Central memory CD8-positive, alpha-beta T cell (primary cell): ENCODE results near the gene LOXHD1.

Source experiments
- ATAC-seq: fragments of 150-1000 bp; cut with Tn5 transposase; replicated peaks from 2 replicates; pipeline ENCODE4 v1.10.0; 2022; ENCODE audit warnings: mild to moderate bottlenecking, moderate FRiP score, moderate number of reproducible peaks; ENCODE audit not compliant: poor library complexity, severe bottlenecking; ENCODE audit errors: extremely low read depth
- DNase-seq, 2 donors: peaks; one replicate each; pipeline ENCODE4 v3.0.0; 2021; ENCODE audit warnings: low spot score in 2 of 2
- H3K27ac Mint-ChIP-seq: one replicate; pipeline ENCODE4 v1.8.0; 2022; ENCODE audit warnings: low read depth, mild to moderate bottlenecking, moderate library complexity, mixed read lengths
- H3K27me3 Mint-ChIP-seq: one replicate; pipeline ENCODE4 v1.8.0; 2022; ENCODE audit warnings: mixed read lengths
- H3K36me3 Mint-ChIP-seq: one replicate; pipeline ENCODE4 v1.8.0; 2022; ENCODE audit warnings: mild to moderate bottlenecking, moderate library complexity, mixed read lengths; ENCODE audit not compliant: insufficient read depth
- H3K4me1 Mint-ChIP-seq: one replicate; pipeline ENCODE4 v1.8.0; 2022; ENCODE audit warnings: mixed read lengths
- H3K4me3 Mint-ChIP-seq: one replicate; pipeline ENCODE4 v1.8.0; 2022; ENCODE audit warnings: mild to moderate bottlenecking, moderate library complexity, mixed read lengths
- H3K9me3 Mint-ChIP-seq: one replicate; pipeline ENCODE4 v1.8.0; 2022; ENCODE audit warnings: mixed read lengths

The LOXHD1 gene

DNA sequence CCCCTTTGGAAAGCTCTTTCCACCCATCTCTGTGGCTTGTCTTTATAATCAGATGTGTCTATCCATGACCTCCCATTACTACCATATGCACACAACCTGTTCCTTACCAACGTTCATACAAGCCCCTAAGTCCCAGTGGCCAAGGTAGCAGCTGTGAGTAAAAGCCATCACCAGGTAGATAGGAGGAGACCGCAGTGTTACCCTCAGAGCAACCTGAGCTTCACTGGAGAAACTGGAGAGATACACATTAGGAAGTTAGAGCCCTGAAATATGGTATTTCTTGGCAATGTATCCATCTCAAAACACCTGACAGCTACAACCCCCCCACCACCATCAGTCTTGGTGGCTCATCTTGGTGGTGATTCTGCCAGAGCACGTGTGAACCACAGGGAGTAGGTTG lies 26.0 kb downstream of the LOXHD1 start:
- DNase-seq, result no peak
- no peak for ATAC-seq
- Mint-ChIP-seq H3K27ac (no peak overlapping the region), H3K9me3 (no peaks in the 10 kb centered on the region), H3K27me3 (peaks cover 2% of the 10 kb centered on the region), H3K4me3 (no peak overlapping the region), H3K36me3 (no peaks in the 10 kb centered on the region), H3K4me1 (peaks cover 11% of the 10 kb centered on the region)

DNA sequence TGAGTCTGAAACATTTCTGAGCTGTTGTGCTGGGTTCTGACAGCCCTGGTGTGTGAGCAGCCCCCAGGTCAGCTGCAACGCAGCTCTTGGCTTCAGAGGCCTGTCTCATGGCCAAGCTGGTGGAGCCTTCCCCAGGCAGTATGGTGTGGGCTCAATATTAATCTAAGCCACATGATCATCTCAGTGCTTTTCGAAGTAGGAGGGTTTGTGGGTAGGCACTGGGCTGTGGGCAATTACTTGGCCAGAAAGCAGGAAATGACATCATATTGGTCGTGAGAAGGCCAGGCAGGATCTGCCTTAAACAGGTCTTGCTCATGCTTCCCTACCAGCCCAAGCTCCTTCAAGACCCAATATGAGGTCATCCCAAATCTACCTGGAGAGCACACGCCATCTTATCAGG lies 26.9 kb downstream of the LOXHD1 start:
- H3K27me3 Mint-ChIP-seq, result peaks cover 10% of the 10 kb centered on the region
- peaks cover 11% of the 10 kb centered on the region for H3K4me1 Mint-ChIP-seq
- ATAC-seq, result no peak
- no peak for DNase-seq
- no peaks in the 10 kb centered on the region for H3K36me3 Mint-ChIP-seq
- H3K27ac Mint-ChIP-seq, result no peak overlapping the region
- no peaks in the 10 kb centered on the region for H3K9me3 Mint-ChIP-seq
- no peak overlapping the region for H3K4me3 Mint-ChIP-seq

DNA sequence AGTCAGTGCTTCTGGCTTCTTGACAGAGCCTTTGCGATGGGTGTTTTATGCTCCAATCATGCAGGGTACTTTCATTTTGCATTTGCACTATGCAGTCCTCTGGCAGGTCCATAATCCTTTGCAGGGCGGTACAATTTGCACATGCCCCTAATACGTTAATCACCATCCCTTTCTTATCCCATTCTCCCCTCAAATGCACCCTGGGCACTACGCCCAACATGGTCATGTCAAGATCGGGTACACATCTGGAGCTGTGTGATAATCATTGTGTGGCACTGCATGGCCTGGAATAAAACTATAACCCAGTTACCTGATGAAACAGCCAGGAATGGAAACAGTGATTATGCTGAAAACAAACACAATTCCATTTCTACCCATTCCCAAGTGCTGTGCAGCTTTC lies 27.7 kb downstream of the LOXHD1 start:
- H3K4me3 Mint-ChIP-seq, result no peak overlapping the region
- peaks cover 19% of the 10 kb centered on the region for H3K4me1 Mint-ChIP-seq
- H3K36me3 Mint-ChIP-seq, result no peaks in the 10 kb centered on the region
- no peak overlapping the region for H3K27ac Mint-ChIP-seq
- DNase-seq, result no peak
- peaks cover 10% of the 10 kb centered on the region for H3K27me3 Mint-ChIP-seq
- no peak for ATAC-seq
- H3K9me3 Mint-ChIP-seq, result no peaks in the 10 kb centered on the region

DNA sequence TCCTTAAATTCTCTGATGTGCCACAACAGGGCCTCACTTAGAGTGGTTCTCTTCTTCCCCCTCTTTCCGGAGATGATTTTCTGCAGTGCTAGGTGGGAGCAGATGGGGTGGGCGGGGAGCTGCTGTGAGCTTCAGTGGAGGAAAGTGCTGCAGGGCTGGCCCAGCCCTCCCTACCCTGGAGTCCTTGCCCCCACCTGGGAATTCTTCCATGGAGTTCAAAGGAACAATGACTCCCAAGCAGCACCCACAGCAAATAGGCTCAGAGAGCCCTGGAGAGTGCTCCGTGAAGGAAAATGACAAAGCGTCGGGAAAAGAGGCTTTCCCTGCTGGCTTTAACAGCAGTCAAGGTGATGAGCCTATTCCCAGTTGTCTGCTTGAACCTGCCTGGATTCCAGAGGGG lies 28.8 kb downstream of the LOXHD1 start:
- Mint-ChIP-seq H3K9me3 (no peaks in the 10 kb centered on the region), H3K36me3 (no peaks in the 10 kb centered on the region), H3K27ac (no peak overlapping the region), H3K4me1 (peaks cover 31% of the 10 kb centered on the region), H3K27me3 (peaks cover 10% of the 10 kb centered on the region), H3K4me3 (no peak overlapping the region)
- no peak for ATAC-seq
- DNase-seq, result no peak

DNA sequence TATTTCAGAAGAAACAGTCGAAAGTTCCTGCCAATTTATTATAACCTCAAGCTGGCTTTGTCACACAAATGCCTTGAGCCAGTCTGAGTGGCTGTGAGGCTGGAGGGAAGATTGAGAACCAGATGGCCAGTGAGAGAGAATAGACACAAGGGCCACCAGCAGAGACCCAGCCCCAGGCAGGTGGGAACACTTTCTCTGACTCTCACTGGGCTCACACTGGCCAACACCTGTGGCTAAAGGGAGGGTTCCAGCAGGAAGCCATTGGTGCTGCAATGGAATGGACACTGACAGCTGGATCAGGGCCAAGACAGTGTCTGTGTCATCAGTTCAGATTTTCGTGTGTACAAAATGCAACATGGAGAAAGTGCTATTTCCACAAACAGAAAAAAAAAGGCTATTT lies 29.9 kb downstream of the LOXHD1 start:
- Mint-ChIP-seq H3K27ac (no peak overlapping the region), H3K4me1 (peaks cover 34% of the 10 kb centered on the region), H3K36me3 (no peaks in the 10 kb centered on the region), H3K4me3 (no peak overlapping the region), H3K9me3 (no peaks in the 10 kb centered on the region), H3K27me3 (peaks cover 10% of the 10 kb centered on the region)
- ATAC-seq (no peak), DNase-seq (no peak)

DNA sequence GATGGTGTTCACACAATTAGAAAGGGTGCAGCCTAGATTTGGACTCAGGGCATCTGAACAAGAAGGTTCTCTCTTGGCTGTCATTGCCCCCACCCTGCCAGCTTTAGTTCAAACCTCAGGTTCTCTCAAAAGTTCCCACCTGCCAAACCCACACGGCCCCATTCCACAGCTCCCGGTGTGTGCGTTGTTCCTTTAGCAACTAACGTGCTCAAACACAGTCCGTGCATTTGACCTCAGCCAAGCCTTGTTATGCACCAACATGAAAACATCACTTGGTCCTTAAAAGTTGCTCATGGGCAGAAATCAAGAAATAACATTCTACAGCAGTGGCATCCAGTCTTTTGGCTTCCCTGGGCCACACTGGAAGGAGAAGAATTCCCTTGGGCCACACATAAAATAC lies 32.0 kb downstream of the LOXHD1 start:
- H3K4me1 Mint-ChIP-seq, result peaks cover 40% of the 10 kb centered on the region
- ATAC-seq (no peak), DNase-seq (no peak)
- H3K4me3 Mint-ChIP-seq, result peak overlapping the region; percentile 12
- peaks cover 3% of the 10 kb centered on the region for H3K36me3 Mint-ChIP-seq
- peak overlapping the region; percentile 22 for H3K27ac Mint-ChIP-seq
- no peaks in the 10 kb centered on the region for H3K9me3 Mint-ChIP-seq
- peaks cover 10% of the 10 kb centered on the region for H3K27me3 Mint-ChIP-seq

DNA sequence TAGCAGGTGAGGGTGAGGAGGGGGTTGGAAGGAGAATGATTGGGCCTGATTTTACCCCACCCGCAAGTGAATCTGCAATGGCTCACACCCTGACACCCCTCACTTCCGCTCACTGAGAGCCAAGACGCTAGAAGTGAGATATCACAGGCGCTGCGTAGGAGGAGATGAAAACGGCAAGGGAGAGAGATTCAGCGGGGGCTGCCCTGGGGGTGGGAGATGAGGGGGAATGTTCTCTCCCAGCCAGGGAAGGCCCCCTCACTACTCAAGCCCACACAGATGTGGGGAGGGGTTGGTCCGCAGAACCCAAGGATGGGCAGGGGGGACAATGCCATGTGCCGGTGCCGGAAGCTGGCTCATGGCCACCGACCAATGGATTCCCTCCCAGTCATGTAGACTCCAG lies 32.9 kb downstream of the LOXHD1 start:
- peak overlapping the region; percentile 22 for H3K27ac Mint-ChIP-seq
- DNase-seq (no peak), ATAC-seq (peak; percentile 69)
- peaks cover 3% of the 10 kb centered on the region for H3K36me3 Mint-ChIP-seq
- H3K27me3 Mint-ChIP-seq, result peaks cover 10% of the 10 kb centered on the region
- H3K4me1 Mint-ChIP-seq, result peaks cover 32% of the 10 kb centered on the region
- peak overlapping the region; percentile 12 for H3K4me3 Mint-ChIP-seq
- no peaks in the 10 kb centered on the region for H3K9me3 Mint-ChIP-seq

DNA sequence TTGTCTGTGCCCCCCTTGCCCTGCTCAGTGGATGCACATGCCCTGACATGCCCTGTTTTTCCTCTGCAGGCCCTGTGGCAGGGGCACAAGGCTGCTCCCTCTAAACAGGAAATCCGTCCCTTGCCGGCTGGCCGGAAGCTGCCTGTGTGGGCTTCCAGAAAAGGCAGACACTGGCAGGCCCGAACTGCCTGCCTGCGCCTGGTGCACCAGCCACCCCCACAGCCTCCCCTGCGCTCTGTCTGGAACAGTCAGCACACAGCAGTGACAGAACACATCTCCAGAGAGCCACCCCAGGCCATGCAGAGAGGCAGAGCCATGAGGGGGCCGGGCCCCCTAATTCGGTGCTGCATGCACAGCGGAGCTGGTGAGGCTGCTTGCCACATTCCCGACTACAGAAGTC lies 33.5 kb downstream of the LOXHD1 start:
- Mint-ChIP-seq H3K4me1 (peaks cover 32% of the 10 kb centered on the region), H3K4me3 (peak overlapping the region; percentile 12), H3K27ac (peak overlapping the region; percentile 75), H3K27me3 (peaks cover 10% of the 10 kb centered on the region), H3K36me3 (peaks cover 3% of the 10 kb centered on the region), H3K9me3 (no peaks in the 10 kb centered on the region)
- DNase-seq (peak in 1 of 2 donors; percentile 11), ATAC-seq (peak; percentile 73)

DNA sequence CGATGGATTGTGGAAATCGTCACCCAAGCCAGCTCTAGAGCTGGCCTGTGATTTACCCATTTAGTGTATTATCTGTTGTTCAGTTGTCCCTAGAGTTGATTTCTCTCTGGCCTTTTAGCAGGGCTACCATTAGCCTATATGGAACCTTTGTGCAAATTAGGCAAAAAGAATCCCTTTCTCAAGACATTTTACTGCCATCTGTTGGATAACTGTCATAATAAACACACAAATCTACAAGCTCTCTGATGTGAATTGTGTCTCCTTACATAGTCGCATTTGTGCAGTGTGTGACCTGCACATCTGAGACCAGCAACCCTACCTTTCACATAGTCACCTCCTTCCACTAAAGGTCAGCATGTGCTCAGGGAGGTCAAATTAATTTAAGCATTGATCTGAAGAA lies 34.0 kb downstream of the LOXHD1 start:
- Mint-ChIP-seq H3K27ac (peak overlapping the region; percentile 75), H3K4me1 (peaks cover 32% of the 10 kb centered on the region), H3K27me3 (peaks cover 10% of the 10 kb centered on the region), H3K4me3 (peak overlapping the region; percentile 12), H3K9me3 (no peaks in the 10 kb centered on the region), H3K36me3 (peaks cover 3% of the 10 kb centered on the region)
- no peak for DNase-seq
- no peak for ATAC-seq

DNA sequence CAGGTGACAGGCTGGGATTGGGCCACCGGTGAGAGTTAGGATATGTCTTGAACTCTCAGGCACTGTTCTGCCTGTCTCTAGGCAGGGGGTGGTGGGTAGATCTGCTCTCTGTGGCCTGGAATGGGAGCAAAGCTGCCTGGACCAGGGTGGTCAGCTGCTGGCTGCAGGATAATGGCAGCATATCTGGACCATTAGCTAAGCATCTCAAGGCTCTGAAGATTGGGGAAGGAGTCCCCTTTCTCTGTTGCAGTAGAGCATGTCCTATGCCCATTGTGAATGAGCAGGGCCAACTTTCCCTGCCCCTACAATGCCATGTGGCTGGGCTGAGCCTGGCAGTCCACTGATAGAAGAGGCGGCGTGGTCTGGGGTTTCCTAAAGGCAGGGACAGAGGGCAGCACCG lies 34.6 kb downstream of the LOXHD1 start:
- H3K4me3 Mint-ChIP-seq, result no peak overlapping the region
- H3K27me3 Mint-ChIP-seq, result peaks cover 10% of the 10 kb centered on the region
- H3K4me1 Mint-ChIP-seq, result peaks cover 32% of the 10 kb centered on the region
- no peaks in the 10 kb centered on the region for H3K9me3 Mint-ChIP-seq
- peak overlapping the region; percentile 75 for H3K27ac Mint-ChIP-seq
- DNase-seq (no peak), ATAC-seq (no peak)
- peaks cover 3% of the 10 kb centered on the region for H3K36me3 Mint-ChIP-seq

DNA sequence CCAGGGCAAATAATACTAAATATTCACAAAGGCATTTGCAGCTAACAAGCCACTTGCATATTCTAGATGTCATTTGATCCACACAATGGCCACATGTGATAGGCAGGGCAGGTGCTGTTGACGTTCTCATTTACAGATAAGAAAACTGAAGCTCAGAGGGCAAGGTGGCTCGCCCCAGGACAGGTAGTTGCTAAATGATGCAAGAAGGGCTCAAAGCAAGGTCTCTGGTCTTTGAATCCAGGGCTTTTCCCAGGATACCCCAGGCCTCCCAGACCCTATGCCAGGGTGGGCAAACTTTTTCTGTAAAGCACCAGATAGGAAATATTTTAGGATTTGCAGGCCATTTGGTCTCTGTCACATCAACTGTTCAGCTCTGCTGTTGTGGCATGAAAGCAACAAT lies 35.1 kb downstream of the LOXHD1 start:
- ATAC-seq (no peak), DNase-seq (no peak)
- Mint-ChIP-seq H3K27ac (no peak overlapping the region), H3K36me3 (peaks cover 3% of the 10 kb centered on the region), H3K9me3 (no peaks in the 10 kb centered on the region), H3K4me3 (no peak overlapping the region), H3K27me3 (peaks cover 10% of the 10 kb centered on the region), H3K4me1 (peaks cover 32% of the 10 kb centered on the region)

DNA sequence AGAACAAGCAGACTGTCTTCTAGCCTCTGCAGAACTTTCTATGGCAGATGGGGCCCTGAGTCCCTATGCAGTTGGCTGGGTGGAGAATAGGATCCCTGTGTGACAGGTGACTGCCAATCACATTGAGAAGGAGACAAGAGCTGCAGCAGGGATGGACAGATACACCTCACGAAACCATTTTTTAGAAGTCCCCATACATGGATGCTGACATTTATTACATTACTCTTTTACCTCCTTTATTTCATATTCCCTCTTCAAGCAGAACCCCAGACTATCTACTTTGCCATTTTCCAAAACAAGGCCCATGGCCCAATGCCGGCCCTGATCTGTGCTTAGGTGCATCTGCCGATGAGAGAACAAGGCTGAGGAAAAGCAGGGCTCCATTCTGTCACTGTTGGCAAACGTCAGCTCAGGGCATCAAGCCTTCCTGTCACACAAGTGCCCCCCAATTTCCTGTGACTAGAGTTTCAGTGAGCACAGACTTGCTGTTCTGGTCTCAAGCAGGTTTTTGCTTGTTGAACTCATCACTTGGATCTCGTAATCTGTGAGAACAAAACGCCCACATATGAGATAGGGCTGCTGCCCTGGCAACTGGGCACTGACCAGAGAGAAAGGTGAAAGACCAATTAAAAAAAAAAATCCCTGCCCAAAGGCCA lies 35.8 kb downstream of the LOXHD1 start:
- DNase-seq (no peak), ATAC-seq (peak; percentile 30)
- H3K27me3 Mint-ChIP-seq, result peaks cover 10% of the 10 kb centered on the region
- no peaks in the 10 kb centered on the region for H3K9me3 Mint-ChIP-seq
- peaks cover 32% of the 10 kb centered on the region for H3K4me1 Mint-ChIP-seq
- peaks cover 3% of the 10 kb centered on the region for H3K36me3 Mint-ChIP-seq
- no peak overlapping the region for H3K27ac Mint-ChIP-seq
- no peak overlapping the region for H3K4me3 Mint-ChIP-seq

DNA sequence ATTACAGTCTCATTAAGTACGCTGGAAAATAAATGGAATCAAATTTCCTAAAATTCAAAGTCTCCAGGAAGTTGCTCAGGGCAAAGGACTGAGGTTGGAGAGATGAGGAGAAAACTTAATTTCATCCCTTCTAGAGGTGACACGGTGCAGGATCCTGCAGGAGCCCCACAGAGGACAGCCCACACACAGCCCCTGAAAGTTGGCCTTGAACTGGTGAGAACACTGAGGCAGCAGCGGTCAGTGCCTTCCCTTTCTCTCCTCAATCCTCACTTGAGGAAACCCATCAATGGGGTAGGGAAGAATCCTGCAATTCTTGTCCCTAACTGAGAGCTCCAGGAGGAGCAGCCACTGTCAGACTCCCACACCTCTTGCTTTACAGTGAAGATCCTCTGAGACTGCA lies 37.5 kb downstream of the LOXHD1 start:
- no peak for DNase-seq
- H3K27ac Mint-ChIP-seq, result no peak overlapping the region

More for the DNA sequence above, 37.5 kb downstream of the LOXHD1 start:
- Mint-ChIP-seq H3K36me3 (peaks cover 3% of the 10 kb centered on the region), H3K9me3 (no peaks in the 10 kb centered on the region), H3K4me1 (peaks cover 26% of the 10 kb centered on the region), H3K27me3 (no peaks in the 10 kb centered on the region), H3K4me3 (no peak overlapping the region)
- no peak for ATAC-seq
